Right lobe of liver (tissue), 6 donors: Measurements from ENCODE around the gene VRK3. TPM values are rescaled to one million over a fixed set of nuclear protein-coding genes. Genes with fewer than 3 reads are reported as not detected.

Experiments
- ATAC-seq, 4 donors: fragments of 200-7000 bp; cut with Tn5 transposase; one replicate each; pipeline ENCODE4 v1.9.1; 2020; ENCODE audit warnings: mild to moderate bottlenecking in 4 of 4, moderate library complexity in 4 of 4
- DNase-seq, 3 donors: peaks; one replicate each; pipeline ENCODE4 v3.0.0-alpha.2; 2020
- H3K27ac ChIP-seq, 3 donors: fragments of 200-600 bp; one replicate each; pipeline ENCODE4 v1.8.0; 2022
- H3K27me3 ChIP-seq, 2 donors: fragments of 200-600 bp; one replicate each; pipeline ENCODE4 v1.8.0; 2022
- H3K36me3 ChIP-seq, 4 donors: fragments of 200-600 bp; sonication (generic) in 1 of 4; one replicate each; pipeline versions ENCODE4 v1.5.1 to v1.8.0; 2017 to 2022; ENCODE audit warnings: control low read depth in 1 of 4
- H3K4me1 ChIP-seq, 4 donors: fragments of 200-600 bp; sonication (generic) in 1 of 4; one replicate each; pipeline versions ENCODE4 v1.5.1 to v1.8.0; 2017 to 2022; ENCODE audit warnings: control low read depth in 1 of 4
- H3K4me3 ChIP-seq, 3 donors: fragments of 200-600 bp; one replicate each; pipeline ENCODE4 v1.8.0; 2022
- H3K9me3 ChIP-seq, 4 donors: fragments of 200-600 bp; sonication (generic) in 1 of 4; one replicate each; pipeline versions ENCODE4 v1.5.1 to v1.8.0; 2017 to 2022; ENCODE audit warnings: control low read depth in 1 of 4
- CTCF ChIP-seq, 4 donors: fragments of 200-600 bp in 3 of 4; fragments of 450-650 bp in 1 of 4; IDR thresholded peaks; one replicate each; pipeline versions ENCODE4 v1.5.1 to v1.8.0; 2016 to 2022; ENCODE audit warnings: antibody characterized with exemption in 4 of 4, mild to moderate bottlenecking in 2 of 4
- POLR2A ChIP-seq: fragments of 450-650 bp; IDR thresholded peaks from one replicate; pipeline ENCODE4 v1.6.1; 2017; ENCODE audit warnings: antibody characterized with exemption, mild to moderate bottlenecking
- WGBS: methylation state at CpG from one replicate; pipeline ENCODE4 v1.1.6; 2018; ENCODE audit warnings: low coverage, low lambda C conversion rate; ENCODE audit not compliant: insufficient coverage; ENCODE audit errors: missing lambda C conversion rate; 5-methylcytosine and 5-hydroxymethylcytosine counted together
- intact Hi-C, 2 donors: fragments of 100-400 bp; cut with DNase I; formaldehyde crosslinking; loops; one replicate each; pipeline versions ENCODE4 v1.11.2 to v1.14.1; 2022
- total RNA-seq, 6 experiments: library from RNA; depleted of rRNA in 2 of 6; stranded (reverse); fragments of >200 nt in 2 of 6; fragmentation: NEBNext Ultra II Directional in 3 of 6; extraction: Animal tissue kit (Norgen Biotek cat#: 25700) in 3 of 6; gene quantifications; one replicate each; pipeline versions ENCODE4 v1.1.0 to v1.2.4, GENCODE V29; 2016 to 2023
- donor health status: DM: no; HTN: yes; CAD: no.
- donor health status: DM: no; HTN: no; CAD: no.
- donor health status: DM: no; HTN: no; CAD: no.
- donor health status: DM: no; HTN: yes; CAD: no.
- donor health status: DM: no; HTN: yes; CAD: no.

The VRK3 gene
- total RNA-seq, 6 experiments from 2014 or later, result 29.6 to 44.2 (median 33.0) TPM

DNA sequence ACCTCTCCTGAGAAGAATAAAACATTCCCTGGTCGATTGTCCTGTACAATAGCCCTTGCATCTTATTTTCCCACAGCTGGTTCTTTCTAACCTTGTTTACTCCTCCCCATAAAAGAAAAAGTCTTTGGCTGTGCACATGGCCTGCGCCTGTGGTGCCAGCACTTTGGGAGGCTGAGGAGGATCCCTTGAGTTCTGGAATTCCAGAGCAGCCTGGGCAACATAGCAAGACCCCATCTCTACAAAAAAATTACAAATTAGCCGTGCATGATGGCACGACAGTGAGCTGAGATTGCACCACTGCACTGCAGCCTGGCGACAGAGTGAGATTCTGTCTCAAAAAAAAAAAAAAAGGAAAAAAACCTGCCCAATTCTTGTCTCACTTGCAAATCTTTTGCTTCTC, 88.6 kb downstream of the VRK3 start:
- TF ChIP-seq CTCF (IDR thresholded peaks at IDR 0.05) (no peak), POLR2A (no peak)
- no peak for ATAC-seq
- DNase-seq, result no peak
- Histone ChIP-seq H3K27ac (no peak overlapping the region), H3K9me3 (no peaks in the 10 kb centered on the region), H3K4me3 (no peak overlapping the region), H3K4me1 (peaks cover 0 to 11% (median 0%) of the 10 kb centered on the region in 4 donors), H3K36me3 (peaks cover 0 to 19% (median 9%) of the 10 kb centered on the region in 4 donors), H3K27me3 (no peaks in the 10 kb centered on the region)
- intact Hi-C loops, result no loop called here
- WGBS, result 34% methylated on average over 5 of the region's 5 CpGs

GRCh38 chr19:49933643-49934042, 91.5 kb downstream of the VRK3 start:
- Histone ChIP-seq H3K9me3 (no peaks in the 10 kb centered on the region), H3K27ac (no peak overlapping the region), H3K4me1 (peaks cover 0 to 24% (median 0%) of the 10 kb centered on the region in 4 donors), H3K36me3 (peaks cover 0 to 31% (median 20%) of the 10 kb centered on the region in 4 donors), H3K4me3 (no peak overlapping the region), H3K27me3 (no peaks in the 10 kb centered on the region)
- ATAC-seq (peak in 1 of 4 donors; percentile 2), DNase-seq (no peak)
- TF ChIP-seq CTCF (IDR thresholded peaks at IDR 0.05) (no peak), POLR2A (peak; percentile 51)
- 51% methylated on average over 7 of the region's 8 CpGs for WGBS
- intact Hi-C loops, result no loop called here

DNA sequence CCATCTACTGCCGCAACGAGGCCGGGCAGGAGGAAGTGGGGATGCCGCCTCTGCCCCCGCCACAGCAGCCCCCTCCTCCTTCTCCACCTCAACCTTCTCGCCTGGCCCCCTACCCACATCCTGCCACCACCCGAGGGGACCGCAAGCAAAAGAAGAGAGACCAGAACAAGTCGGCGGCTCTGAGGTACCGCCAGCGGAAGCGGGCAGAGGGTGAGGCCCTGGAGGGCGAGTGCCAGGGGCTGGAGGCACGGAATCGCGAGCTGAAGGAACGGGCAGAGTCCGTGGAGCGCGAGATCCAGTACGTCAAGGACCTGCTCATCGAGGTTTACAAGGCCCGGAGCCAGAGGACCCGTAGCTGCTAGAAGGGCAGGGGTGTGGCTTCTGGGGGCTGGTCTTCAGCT, 92.4 kb downstream of the VRK3 start:
- intact Hi-C loops, result no loop called here

GRCh38 chr19:49932041-49932451, 93.1 kb downstream of the VRK3 start:
- Histone ChIP-seq H3K9me3 (no peaks in the 10 kb centered on the region), H3K4me3 (peak overlapping the region; percentile 95 to 98 (median 98)), H3K27ac (no peak overlapping the region), H3K27me3 (no peaks in the 10 kb centered on the region), H3K4me1 (peaks cover 0 to 26% (median 7%) of the 10 kb centered on the region in 4 donors), H3K36me3 (peaks cover 0 to 31% (median 20%) of the 10 kb centered on the region in 4 donors)
- ATAC-seq (no peak), DNase-seq (no peak)
- WGBS, result 46% methylated on average over 5 of the region's 5 CpGs
- TF ChIP-seq POLR2A (no peak), CTCF (IDR thresholded peaks at IDR 0.05) (no peak)
- intact Hi-C loops, result no loop called here

More for the DNA sequence above, 92.4 kb downstream of the VRK3 start:
- no peak for TF ChIP-seq CTCF (IDR thresholded peaks at IDR 0.05)
- TF ChIP-seq POLR2A, result no peak
- Histone ChIP-seq H3K9me3 (no peaks in the 10 kb centered on the region), H3K27me3 (no peaks in the 10 kb centered on the region), H3K36me3 (peaks cover 0 to 31% (median 20%) of the 10 kb centered on the region in 4 donors), H3K27ac (no peak overlapping the region), H3K4me3 (no peak overlapping the region), H3K4me1 (peaks cover 0 to 24% (median 3%) of the 10 kb centered on the region in 4 donors)
- DNase-seq (no peak), ATAC-seq (no peak)
- WGBS, result 37% methylated on average over 18 of the region's 25 CpGs
